HepG2 (cell line): ENCODE results near the gene CEACAM18. TPM values are rescaled to one million over a fixed set of nuclear protein-coding genes. Genes with fewer than 3 reads are reported as not detected.

Experiments
- ATAC-seq: fragments of 200-7000 bp; cut with Tn5 transposase; 3 replicates; pipeline ENCODE4 v1.9.1; 2020; ENCODE audit warnings: mild to moderate bottlenecking, moderate library complexity
- BruUV-seq: library from RNA; stranded (reverse); fragments of 400-500 nt; replicated peaks from 2 replicates; lab custom pipeline; 2021; lab: Mats Ljungman, UMichigan
- CTCF ChIA-PET: fragments of 300-600 bp; formaldehyde crosslinking; extraction: SDS; loops from one replicate; lab custom pipeline; 2021; ENCODE audit warnings: low total read pairs, inconsistent platforms, low intra/inter-chr PET ratio; lab: Yijun Ruan, JAX
- POLR2A ChIA-PET: fragments of 350-600 bp; sonication (Branson Sonifier 250); formaldehyde crosslinking; loops from one replicate; lab custom pipeline; 2020; ENCODE audit warnings: antibody characterized with exemption, inconsistent platforms; lab: Yijun Ruan, JAX
- DNase-seq: peaks from one replicate; pipeline ENCODE4 v3.0.0-alpha.2; 2015; ENCODE audit warnings: low spot score
- FAIRE-seq: peaks from 3 replicates; lab custom pipeline; 2011; peaks lifted over from hg19 to GRCh38; lab: Jason Lieb, UNC
- H2AFZ ChIP-seq: one replicate; pipeline ENCODE4 v1.6.1; 2011; ENCODE audit warnings: low read length, inconsistent platforms
- H3K27ac ChIP-seq: fragments of 300-600 bp; 3 replicates; pipeline ENCODE4 v1.8.0; 2011; ENCODE audit warnings: mixed run types, mild to moderate bottlenecking, mixed read lengths, low read length, inconsistent platforms; ENCODE audit not compliant: insufficient read depth; ENCODE audit errors: extremely low read length
- H3K27me3 ChIP-seq, 2 experiments: fragments of 200-600 bp in 1 of 2; 2 replicates in 1 of 2; 3 replicates in 1 of 2; pipeline versions ENCODE4 v1.6.0 to v1.8.0; 2011; ENCODE audit warnings: low read length in 2 of 2, mild to moderate bottlenecking in 2 of 2, moderate library complexity in 2 of 2, inconsistent platforms in 1 of 2; ENCODE audit not compliant: insufficient read depth in 2 of 2, control insufficient read depth in 1 of 2
- H3K36me3 ChIP-seq, 2 experiments: fragments of 200-600 bp in 1 of 2; replicated peaks in 1 of 2; 2 replicates in 1 of 2; 3 replicates in 1 of 2; pipeline versions ENCODE4 v1.5.1 to v1.8.0; 2011; ENCODE audit warnings: low read length in 2 of 2, inconsistent platforms in 1 of 2; ENCODE audit not compliant: insufficient read depth in 2 of 2, control insufficient read depth in 1 of 2
- H3K4me1 ChIP-seq: 2 replicates; pipeline ENCODE4 v1.5.1; 2012; ENCODE audit warnings: low read length, inconsistent platforms; ENCODE audit not compliant: insufficient read depth
- H3K4me2 ChIP-seq: 2 replicates; pipeline ENCODE4 v1.6.0; 2011; ENCODE audit warnings: low read depth, low read length, inconsistent platforms
- H3K4me3 ChIP-seq, 3 experiments: fragments of 200-600 bp in 1 of 3; sonication (generic), shearing (Covaris generic) in 1 of 3; replicated peaks in 1 of 3; 2 replicates each; pipeline ENCODE4 v1.5.1; 2011 to 2016; ENCODE audit warnings: low read length in 3 of 3, inconsistent platforms in 2 of 3, low read depth in 2 of 3, mild to moderate bottlenecking in 2 of 3, control low read depth in 1 of 3, mixed read lengths in 1 of 3; ENCODE audit not compliant: insufficient read depth in 1 of 3
- H3K79me2 ChIP-seq: one replicate; pipeline ENCODE4 v1.6.1; 2011; ENCODE audit warnings: low read length, inconsistent platforms; ENCODE audit not compliant: insufficient read depth
- H3K9ac ChIP-seq: 2 replicates; pipeline ENCODE4 v1.6.0; 2011; ENCODE audit warnings: mild to moderate bottlenecking, low read depth, low read length, inconsistent platforms; ENCODE audit not compliant: insufficient read depth
- H3K9me3 ChIP-seq: 2 replicates; pipeline ENCODE4 v1.5.1; 2012; ENCODE audit warnings: mild to moderate bottlenecking, low read length
- H4K20me1 ChIP-seq: 2 replicates; pipeline ENCODE4 v1.6.0; 2011; ENCODE audit warnings: inconsistent platforms, mild to moderate bottlenecking, low read length, moderate library complexity; ENCODE audit not compliant: insufficient read depth
- BRD4 ChIP-seq: sonication (generic); formaldehyde crosslinking; IDR thresholded peaks from 2 replicates; pipeline ENCODE4 v1.4.0; 2020; ENCODE audit warnings: missing genetic modification reagents
- ERF ChIP-seq: IDR thresholded peaks from 2 replicates; pipeline ENCODE4 v1.6.1; 2018; ENCODE audit warnings: missing biosample characterization, missing genetic modification reagents
- HMGA1 ChIP-seq: sonication (generic); formaldehyde crosslinking; conservative IDR thresholded peaks from 2 replicates; pipeline ENCODE4 v1.4.0; 2020; ENCODE audit warnings: missing genetic modification reagents
- HOXA3 ChIP-seq: sonication (generic); formaldehyde crosslinking; IDR thresholded peaks from 2 replicates; pipeline ENCODE4 v1.5.0; 2020; ENCODE audit warnings: missing genetic modification reagents
- KAT7 ChIP-seq: IDR thresholded peaks from 2 replicates; pipeline ENCODE4 v1.6.1; 2018; ENCODE audit warnings: borderline replicate concordance, missing compliant biosample characterization
- KLF15 ChIP-seq: sonication (generic); formaldehyde crosslinking; IDR thresholded peaks from 2 replicates; pipeline ENCODE4 v1.8.1; 2023; ENCODE audit warnings: borderline replicate concordance, mild to moderate bottlenecking, inconsistent platforms, missing genetic modification reagents, mixed read lengths
- ZNF207 ChIP-seq: fragments of 450-650 bp; IDR thresholded peaks from 2 replicates; pipeline ENCODE4 v1.6.1; 2016; ENCODE audit warnings: antibody characterized with exemption, borderline replicate concordance
- ZNF3 ChIP-seq: IDR thresholded peaks from 2 replicates; pipeline ENCODE4 v1.7.0; 2017; ENCODE audit warnings: inconsistent platforms
- ZNF460 ChIP-seq: sonication (generic); formaldehyde crosslinking; IDR thresholded peaks from 2 replicates; pipeline ENCODE4 v1.5.1; 2020; ENCODE audit warnings: missing genetic modification reagents, mild to moderate bottlenecking, borderline replicate concordance
- ZNF510 ChIP-seq: sonication (generic); formaldehyde crosslinking; IDR thresholded peaks from 2 replicates; pipeline ENCODE4 v1.4.0; 2020; ENCODE audit warnings: low read depth, mild to moderate bottlenecking, missing genetic modification reagents
- WGBS: methylation state at CpG from one replicate; pipeline ENCODE4 v1.1.6; 2017; ENCODE audit warnings: low lambda C conversion rate; 5-methylcytosine and 5-hydroxymethylcytosine counted together
- in situ Hi-C: cut with HindIII; loops from 2 replicates; pipeline ENCODE4 v1.10.0; 2017; ENCODE audit warnings: low pct_unique_long_range_greater_than_20kb; ENCODE audit not compliant: extremely low pct_ligation_motif_present
- intact Hi-C: fragments of 100-400 bp; cut with micrococcal nuclease; formaldehyde crosslinking; loops from one replicate; pipeline ENCODE4 v1.10.0; 2022; ENCODE audit not compliant: unreplicated experiment
- polyA plus RNA-seq, 8 experiments: library from polyadenylated mRNA; depleted of rRNA in 3 of 8; stranded (reverse) in 7 of 8; unstranded in 1 of 8; fragments of >200 nt; fragmentation: Illumina TruSeq in 4 of 8; extraction: Trizol in 4 of 8; gene quantifications; 2 replicates each; pipeline versions ENCODE4 v1.2.1 to v1.2.3, GENCODE V29; 2011 to 2016; ENCODE audit warnings: low read depth in 4 of 8, missing spikeins in 1 of 8, mixed read lengths in 1 of 8; ENCODE audit not compliant: insufficient read depth in 1 of 8
- total RNA-seq, 5 experiments: library from RNA; depleted of rRNA; stranded (reverse); fragments of >200 nt; fragmentation: Illumina TruSeq; extraction: Trizol; gene quantifications; 2 replicates each; pipeline ENCODE4 v1.2.3, GENCODE V29; 2016; ENCODE audit warnings: low read depth in 1 of 5
- TF ChIP-seq, protein P1 (sequence below): sonication (generic); formaldehyde crosslinking; conservative IDR thresholded peaks from 2 replicates; pipeline ENCODE4 v1.4.0; 2020; ENCODE audit warnings: missing genetic modification reagents
- TF ChIP-seq, protein P2 (sequence below): sonication (generic); formaldehyde crosslinking; IDR thresholded peaks from 2 replicates; pipeline ENCODE4 v1.4.0; 2020; ENCODE audit warnings: missing genetic modification reagents, borderline replicate concordance

CEACAM18 gene
- total and polyA plus RNA-seq, 2 of the 13 experiments (the other 11 are each of a cell fraction or from before 2014, with no cell fraction given): not detected

DNA sequence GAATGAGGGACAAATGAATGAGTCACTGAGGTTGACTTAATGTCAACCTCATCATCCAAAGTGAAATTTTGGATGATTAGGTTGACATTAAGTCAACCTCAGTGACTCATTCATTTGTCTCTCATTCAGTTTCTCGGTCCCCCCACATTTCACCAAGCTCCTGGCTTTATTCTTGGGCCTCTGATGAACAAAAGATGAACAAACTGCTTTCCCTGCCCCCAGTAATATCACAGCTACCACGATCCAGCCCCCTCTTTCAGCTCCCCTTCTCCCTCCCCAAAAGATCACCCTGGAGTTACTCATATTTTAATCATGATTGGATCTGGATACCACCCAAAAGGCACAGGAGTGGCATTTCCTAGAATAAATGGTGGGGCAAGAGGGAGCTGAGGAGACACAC lies 10.8 kb downstream of the CEACAM18 start:
- Histone ChIP-seq H3K9ac (no peak overlapping the region), H3K27me3 (peaks cover 0 to 1% of the 10 kb centered on the region in 2 experiments; a peak in 1 of 5 replicates), H3K9me3 (no peaks in the 10 kb centered on the region), H3K4me1 (no peaks in the 10 kb centered on the region), H3K4me3 (no peak overlapping the region), H2AFZ (no peak overlapping the region), H3K36me3 (no peaks in the 10 kb centered on the region), H3K27ac (no peak overlapping the region), H4K20me1 (no peaks in the 10 kb centered on the region), H3K4me2 (no peak overlapping the region), H3K79me2 (no peaks in the 10 kb centered on the region)
- ChIA-PET CTCF (no interaction called here), POLR2A (no interaction called here)
- no peak for DNase-seq
- intact Hi-C loops (no loop called here), in situ Hi-C loops (no loop called here)
- no peak for FAIRE-seq
- no peak for ATAC-seq
- BruUV-seq: no TSS peak
- TF ChIP-seq ZNF207: no peak
- no peak for TF ChIP-seq HMGA1
- TF ChIP-seq, protein P1, sequence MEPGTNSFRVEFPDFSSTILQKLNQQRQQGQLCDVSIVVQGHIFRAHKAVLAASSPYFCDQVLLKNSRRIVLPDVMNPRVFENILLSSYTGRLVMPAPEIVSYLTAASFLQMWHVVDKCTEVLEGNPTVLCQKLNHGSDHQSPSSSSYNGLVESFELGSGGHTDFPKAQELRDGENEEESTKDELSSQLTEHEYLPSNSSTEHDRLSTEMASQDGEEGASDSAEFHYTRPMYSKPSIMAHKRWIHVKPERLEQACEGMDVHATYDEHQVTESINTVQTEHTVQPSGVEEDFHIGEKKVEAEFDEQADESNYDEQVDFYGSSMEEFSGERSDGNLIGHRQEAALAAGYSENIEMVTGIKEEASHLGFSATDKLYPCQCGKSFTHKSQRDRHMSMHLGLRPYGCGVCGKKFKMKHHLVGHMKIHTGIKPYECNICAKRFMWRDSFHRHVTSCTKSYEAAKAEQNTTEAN (CRISPR knock-in tag): no peak
- no peak for TF ChIP-seq ZNF510 (CRISPR knock-in tag)
- no peak for TF ChIP-seq KLF15 (CRISPR knock-in tag)
- TF ChIP-seq BRD4 (CRISPR knock-in tag): no peak
- no peak for TF ChIP-seq KAT7 (CRISPR knock-in tag)
- TF ChIP-seq, protein P2, sequence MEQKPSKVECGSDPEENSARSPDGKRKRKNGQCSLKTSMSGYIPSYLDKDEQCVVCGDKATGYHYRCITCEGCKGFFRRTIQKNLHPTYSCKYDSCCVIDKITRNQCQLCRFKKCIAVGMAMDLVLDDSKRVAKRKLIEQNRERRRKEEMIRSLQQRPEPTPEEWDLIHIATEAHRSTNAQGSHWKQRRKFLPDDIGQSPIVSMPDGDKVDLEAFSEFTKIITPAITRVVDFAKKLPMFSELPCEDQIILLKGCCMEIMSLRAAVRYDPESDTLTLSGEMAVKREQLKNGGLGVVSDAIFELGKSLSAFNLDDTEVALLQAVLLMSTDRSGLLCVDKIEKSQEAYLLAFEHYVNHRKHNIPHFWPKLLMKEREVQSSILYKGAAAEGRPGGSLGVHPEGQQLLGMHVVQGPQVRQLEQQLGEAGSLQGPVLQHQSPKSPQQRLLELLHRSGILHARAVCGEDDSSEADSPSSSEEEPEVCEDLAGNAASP: no peak
- no peak for TF ChIP-seq ERF (CRISPR knock-in tag)
- no peak for TF ChIP-seq HOXA3 (CRISPR knock-in tag)
- TF ChIP-seq ZNF3: no peak
- no peak for TF ChIP-seq ZNF460
- 0% methylated on average over 2 of the region's 2 CpGs for WGBS
